Fibroblast of skin of right quadriceps (primary cell): Measurements from ENCODE around the gene POMP.
A peak's percentile ranks its signal among the peaks of the same experiment; 100 is the strongest.
"Not testable (repeated sequence)": the region's sequence is repeated elsewhere in the genome, so short reads cannot be mapped to it uniquely, and the experiment has no call there.

Experiments used
- DNase-seq: peaks from one replicate; pipeline ENCODE4 v3.0.0-alpha.2; 2013

The POMP gene

DNA sequence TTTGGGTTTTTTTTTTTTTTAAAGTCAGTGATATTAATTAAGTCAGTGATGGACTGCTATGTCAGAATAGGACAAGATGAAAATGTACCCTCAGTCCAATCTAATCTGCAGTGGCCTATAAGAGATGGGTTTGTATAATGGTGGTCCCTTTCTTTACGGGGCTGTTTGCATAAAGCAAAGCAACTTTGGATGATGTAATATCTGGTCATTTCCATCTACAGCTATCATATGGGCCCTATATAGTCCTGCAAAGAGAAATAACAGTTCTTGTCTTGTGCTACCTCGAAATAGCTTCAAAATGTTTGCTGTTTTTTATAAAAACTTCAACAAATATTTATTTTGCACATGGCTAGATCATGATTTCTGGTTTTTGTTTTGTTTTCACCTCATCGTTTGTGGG, 20.2 kb upstream of the POMP start:
- DNase-seq: no peak

DNA sequence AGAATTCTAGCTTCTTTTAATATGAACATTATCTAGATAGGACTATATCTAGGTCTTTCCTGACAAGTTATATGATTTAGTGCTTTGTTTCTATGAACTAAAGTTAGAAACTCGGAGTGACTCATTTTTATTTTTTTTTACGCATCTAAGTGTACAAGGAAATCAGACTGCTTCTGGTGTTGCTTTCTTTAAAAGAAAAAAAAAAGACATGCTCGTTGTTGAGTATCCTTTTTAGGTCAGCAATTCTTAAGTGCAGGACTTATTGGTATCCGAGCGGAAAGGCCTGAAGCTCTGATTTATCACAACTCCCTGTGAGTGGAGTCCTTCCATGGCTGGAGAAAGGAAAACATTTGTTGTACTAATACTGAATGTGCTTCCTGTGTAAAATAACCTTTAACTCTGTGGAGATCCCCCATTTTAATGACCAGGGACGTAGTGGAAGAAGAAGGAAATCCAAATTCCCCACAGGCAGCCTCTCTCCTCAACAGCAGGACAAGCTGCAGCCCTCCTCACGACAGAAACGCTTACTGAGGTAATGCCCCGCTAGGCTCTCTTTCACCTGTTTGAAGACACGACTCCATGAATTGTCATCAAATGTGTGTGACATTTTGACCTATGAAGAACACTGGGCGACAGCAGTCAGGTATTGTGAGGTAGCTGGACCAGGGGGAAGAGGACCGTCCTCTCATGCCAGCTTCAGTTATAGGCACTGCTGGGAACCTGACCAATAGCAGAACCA, 17.9 kb upstream of the POMP start:
- DNase-seq: no peak

DNA sequence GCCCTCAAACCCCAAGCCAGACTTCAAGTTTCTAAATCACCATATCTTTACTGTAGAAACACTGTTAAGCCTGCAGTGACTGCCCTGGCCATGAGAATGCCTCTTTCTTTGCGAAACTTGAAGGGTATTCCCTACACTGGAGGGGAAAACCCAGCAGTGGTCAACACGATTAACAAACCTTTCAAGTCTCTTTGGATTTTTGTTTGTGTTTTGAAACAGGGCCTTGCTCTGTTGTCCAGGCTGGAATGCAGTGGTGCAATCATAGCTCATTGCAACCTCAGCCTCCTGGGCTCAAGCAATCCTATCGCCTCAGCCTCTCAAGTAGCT, 17.4 kb upstream of the POMP start:
- DNase-seq: no peak

DNA sequence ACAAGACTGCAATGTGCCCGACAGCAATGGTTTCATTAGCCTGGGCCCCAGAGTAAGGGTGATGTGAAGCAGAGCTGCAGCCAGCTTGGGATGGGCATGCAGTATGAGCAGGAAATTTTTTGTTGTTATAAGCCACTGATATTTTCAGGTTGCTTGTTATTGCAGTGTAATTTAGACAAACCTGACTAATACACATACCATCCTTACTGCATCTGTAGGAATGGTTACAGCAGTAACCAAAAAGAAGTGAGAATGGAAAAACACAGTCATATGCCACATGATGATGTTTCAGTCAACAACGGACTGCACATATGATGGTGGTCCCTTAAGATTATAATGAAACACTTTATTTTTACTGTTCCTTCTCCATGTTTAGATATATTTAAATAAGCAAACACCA, 8.6 kb upstream of the POMP start:
- DNase-seq: no peak

DNA sequence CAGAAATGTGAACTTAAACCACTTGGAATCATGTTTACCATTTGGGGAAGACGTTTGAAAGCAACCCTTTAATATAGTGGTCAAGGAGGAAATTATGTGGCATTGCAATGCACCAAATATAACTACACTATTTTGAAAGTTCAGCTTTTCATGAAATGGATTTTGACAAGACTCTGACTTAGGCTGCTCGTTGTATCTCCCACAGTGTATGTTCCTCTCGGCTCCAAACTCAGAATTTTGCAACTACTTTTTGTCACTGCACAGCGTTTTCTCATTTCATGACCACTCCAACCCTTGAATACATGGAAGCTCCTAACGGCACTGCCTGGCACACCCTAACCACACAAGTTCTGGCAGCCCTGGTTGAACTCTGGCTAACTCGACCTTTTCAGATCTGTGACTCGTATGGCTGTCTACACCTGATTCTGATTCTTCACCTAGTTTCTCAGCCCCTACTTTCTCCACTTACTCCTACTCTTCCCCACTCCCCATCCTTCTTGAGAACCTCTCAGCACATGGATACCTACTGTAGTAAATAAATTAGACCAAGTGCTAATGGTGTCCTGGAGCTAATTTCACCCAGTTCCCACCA, 7.0 kb upstream of the POMP start:
- no peak for DNase-seq

DNA sequence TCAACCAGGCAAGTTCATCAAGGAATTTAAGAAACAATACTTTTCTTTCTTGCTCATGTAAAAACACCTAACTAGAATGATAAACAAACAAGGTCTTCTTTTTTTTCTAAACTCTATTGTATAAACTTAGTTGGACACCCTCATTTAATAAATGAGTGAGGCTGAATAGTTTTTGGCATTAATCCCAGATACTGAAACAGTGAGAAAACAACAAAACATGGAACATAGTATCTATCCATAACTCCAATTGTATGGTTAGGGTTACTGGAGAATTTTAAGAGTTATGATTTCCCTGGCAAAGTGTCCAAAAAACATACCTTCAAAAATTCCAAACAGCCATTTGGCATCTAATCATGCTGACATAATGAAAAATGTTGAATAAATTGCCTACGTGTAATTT, 5.8 kb upstream of the POMP start:
- DNase-seq: no peak

DNA sequence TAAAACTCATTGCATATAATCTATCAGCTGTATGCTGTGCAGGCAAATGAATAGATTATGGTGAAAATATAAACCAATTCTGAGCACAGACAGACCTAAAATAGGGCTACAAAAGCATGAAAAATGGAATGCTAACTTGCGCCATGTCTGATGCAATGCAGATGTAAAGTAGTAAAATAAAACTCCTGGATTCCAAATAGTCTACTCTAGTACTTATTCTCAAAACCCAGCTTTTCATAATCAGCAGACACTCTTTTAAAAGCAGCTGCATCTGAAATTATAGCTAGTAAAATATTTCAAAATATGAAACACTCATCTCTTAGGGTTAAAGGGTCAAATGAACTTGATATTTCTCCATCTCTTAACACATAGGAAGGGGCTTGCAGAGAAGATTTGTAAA, 4.7 kb upstream of the POMP start:
- DNase-seq: peak; percentile 65

DNA sequence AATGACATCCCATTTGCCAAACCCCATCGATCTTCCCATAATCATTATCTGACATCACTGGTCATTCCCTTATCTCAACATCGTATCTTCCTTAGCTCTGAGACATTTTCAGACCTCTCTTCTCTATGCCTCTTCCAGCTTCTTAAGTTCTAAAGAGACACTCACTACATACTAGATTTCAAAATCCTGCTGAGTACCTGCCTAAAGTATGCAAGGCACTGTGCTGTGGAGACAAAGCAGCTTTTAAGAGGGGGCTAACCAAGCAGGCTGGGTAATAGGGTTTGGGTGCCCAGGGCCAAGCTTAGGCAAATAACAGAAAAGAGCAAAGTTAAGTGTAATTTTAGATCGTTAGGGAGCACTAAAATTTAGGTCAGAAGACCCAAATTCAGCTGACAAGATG, 3.4 kb upstream of the POMP start:
- DNase-seq: peak; percentile 74

DNA sequence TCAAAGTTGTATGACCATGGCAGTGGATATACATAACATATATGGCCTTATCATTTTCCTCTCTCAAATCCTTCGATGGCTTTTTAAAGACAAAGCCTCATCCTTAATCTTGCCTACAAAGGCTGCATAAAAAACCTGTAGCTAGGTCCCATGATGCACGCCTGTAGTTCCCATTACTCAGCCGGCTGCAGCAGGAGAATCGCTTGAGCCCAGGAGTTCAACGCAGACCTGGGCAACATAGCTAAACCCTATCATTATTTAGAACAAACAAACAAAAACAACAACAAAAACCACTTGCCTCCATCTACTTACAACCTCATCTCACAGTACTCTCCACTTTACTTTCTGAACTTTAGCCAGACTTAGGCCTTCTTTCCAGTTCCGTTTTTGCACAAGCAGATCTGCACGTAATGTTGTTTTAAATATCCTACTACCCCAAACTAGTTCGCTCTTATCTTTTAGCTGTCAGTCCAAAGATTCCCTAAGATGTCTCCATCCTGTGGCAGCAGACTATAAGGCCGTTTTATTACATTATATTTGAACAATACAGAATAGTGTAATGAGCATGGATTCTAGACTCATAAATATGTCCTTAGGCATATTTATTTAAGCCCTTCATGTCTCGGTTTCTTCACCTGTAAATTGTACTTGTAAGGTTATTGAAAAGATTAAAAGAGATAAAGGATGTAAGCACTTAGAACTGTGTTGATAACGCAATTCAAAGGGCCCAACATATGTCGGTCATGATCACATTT, 969 bp upstream of the POMP start:
- peak; percentile 32 for DNase-seq

DNA sequence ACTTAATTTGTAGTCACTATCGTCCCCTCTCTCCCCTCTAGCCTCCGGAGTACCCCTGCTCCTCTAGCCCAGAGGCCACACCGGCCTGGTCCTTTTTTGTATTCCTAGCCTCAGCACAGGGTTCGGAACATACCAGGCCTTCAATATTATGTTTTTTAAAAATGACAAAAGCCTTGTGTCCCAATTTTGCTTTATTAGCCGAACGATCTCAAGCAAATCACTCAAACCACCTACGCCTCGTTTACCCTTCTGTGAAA, 463 bp upstream of the POMP start:
- peak; percentile 10 for DNase-seq

DNA sequence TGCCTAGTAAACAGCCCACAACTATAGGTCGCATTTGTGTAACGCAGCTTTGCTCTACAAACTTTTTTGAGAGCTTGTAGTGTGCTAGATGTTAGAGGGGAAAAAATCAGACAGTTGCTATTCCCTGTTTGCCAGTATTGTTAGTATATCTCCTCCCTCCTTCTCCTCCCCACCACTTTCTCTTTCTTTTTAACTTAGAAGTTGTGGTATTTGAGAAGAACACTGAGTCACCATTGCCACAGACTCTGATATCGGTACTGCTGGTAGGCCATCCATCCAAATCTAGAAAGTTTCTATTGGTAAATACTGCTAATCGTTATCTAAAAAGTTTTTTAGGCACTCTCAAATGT, 666 bp downstream of the POMP start:
- DNase-seq: peak; percentile 39

DNA sequence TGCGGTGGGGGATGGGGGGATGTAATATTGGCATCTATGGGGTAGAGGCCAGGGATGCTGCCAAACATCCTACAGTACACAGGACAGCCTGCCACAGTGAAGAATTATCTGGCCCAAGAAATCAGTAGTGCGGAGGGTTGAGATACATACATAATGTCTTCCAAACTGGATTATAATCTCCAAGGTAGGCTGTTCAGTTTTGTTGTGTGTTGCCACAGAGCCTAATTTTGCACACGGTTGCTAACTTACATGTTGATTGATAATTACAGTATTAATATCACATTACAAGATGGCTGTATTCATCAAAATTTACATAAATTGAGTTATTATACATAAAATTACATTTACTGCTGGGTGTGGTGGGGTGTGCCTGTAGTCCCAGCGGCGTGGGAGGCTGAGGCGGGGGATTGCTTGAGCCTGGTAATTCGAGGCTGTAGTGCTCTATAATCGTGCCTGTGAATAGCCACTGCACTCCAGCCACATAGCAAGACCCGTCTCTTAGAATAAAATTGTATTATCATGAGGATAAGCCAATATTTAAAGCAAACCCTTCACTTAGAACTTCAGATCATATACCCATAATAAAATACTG, 8.1 kb downstream of the POMP start:
- DNase-seq: no peak

DNA sequence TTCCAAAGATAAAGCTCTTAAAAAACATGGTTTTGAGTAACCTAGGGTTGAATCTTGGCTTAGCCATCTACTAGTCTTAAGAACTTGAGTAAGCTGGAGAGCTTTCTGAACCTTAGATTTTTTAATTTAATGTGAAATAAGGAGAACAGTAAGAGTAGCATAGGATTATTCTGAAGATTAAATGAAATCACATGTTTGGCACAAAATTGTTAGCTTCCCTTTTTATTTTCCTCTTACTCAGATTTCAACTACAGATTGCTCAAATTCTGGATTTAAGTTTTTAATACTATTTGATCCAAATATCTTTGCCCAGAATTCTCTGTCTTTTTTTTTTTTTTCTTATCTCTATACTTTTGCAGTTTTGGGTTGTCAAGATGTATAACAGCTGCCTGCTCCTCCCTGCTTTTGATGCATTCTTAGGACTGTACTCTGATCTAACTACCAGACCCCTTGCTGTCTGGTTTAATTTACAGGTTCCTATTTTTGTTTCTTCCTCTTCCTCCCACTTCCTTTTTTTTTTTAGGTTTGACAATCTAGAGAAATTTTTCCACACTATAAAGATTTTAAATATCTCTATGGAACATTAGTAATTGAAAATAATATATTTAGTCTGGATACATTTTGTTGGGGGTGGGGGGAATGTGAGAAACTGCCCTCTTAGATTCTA, 12.3 kb downstream of the POMP start:
- no peak for DNase-seq

DNA sequence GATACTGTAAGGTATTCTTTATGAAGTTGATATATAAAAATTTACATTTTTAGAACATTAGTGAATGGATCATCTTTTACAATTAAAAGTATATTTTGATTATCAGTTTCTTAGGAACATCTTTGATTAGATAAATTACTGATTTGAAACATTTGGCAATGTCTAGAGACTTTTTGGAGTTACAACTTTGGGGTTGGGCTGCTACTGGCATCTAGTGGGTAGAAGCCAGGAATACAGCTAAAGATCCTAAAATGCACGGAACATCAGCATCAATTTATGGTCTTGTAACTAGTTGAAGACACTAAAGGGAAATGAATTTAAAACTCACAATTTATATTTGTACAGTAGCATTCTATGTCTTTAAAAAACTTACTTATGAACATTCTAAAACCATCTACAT, 19.9 kb downstream of the POMP start:
- peak; percentile 4 for DNase-seq

DNA sequence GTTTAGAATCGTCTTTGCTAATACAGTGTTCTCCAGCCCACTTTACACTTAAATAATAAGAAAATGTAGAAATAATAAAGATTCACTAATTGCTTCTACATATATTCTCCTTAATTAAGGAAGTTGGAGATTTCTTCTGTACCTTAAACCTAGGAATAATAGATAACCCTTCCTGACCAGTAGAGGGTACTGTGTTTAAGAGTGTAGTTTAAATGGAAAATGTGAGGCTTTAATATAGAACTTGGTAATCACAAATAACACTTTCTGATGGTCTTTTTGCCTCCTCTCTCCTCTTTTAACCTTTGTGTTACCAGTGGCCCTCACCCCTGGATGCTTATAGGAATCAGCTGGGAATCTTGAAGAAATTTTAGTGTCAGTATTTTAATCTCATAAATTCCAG, 20.7 kb downstream of the POMP start:
- DNase-seq: peak; percentile 12

DNA sequence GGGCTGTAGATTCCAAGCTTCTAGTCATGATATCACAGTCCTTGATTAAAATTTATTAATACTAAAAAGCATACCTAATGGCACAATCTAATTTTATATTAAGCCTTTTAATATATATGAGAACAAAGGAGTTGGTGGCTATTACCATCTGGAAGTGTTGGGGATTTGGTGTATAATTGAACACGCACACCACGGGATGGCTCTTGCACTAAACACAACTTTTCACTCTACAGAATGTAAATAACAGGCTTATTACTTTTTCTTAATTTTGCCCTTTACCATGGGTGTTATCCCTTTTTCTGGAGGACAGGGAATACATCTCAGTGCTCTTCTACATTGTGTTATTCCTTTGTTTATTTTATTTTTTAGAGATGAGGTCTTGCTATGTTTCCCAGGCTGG, 21.6 kb downstream of the POMP start:
- no peak for DNase-seq

DNA sequence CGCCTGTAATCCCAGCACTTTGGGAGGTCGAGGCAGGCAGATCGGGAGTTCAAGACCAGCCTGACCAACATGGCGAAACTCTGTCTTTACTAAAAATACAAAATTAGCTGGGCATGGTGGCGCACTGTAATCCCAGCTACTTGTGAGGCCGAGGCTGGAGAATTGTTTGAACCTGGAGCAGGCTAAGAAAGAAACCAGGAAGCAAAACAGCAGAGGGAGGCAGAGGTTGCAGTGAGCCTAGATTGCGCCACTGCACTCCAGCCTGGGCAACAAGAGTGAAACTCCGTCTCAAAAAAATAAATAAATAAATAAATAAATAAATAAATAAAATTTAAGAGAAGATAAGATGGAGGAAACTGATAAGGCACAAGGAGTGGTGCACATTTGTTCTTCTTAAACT, 24.2 kb downstream of the POMP start:
- DNase-seq: not testable (repeated sequence)

DNA sequence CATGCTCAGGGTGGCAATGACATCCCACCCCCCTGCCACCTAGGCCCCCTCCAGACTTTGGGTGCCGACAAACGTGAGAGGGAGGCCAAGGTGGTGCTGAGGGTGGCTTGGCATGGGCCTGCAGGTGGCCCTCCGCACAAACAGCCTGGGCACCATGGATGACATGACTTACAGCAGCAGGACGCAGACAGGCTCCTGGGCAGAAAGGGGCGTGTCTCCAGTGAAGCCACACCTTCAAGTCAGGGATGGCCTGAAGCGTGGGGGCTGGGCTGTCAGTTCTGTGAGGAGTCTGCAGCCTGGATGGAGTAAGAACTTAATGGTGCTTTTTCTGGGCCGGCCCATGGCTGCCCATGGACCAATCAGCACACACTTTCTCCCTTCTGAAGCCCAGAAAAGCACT, 25.3 kb downstream of the POMP start:
- no peak for DNase-seq

DNA sequence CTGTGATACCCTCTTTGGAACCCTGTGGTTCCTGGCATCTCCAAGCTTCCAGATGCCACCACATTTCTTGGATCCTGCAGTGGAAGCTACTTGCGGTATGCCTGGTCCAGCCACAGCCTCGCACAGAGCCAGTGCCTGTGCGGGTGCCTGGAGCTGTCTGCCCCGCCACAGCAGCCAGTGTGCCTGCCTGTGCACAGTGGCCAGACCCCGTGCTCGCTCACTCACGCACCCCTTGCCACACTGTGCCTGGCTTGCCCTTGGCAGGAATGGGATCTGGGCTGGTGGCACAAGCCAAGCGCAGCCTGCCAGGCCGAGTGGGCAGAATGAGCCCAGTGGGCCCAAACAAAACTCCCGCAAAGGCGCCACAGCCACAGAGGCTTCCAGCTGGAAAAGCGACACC, 26.2 kb downstream of the POMP start:
- no peak for DNase-seq

DNA sequence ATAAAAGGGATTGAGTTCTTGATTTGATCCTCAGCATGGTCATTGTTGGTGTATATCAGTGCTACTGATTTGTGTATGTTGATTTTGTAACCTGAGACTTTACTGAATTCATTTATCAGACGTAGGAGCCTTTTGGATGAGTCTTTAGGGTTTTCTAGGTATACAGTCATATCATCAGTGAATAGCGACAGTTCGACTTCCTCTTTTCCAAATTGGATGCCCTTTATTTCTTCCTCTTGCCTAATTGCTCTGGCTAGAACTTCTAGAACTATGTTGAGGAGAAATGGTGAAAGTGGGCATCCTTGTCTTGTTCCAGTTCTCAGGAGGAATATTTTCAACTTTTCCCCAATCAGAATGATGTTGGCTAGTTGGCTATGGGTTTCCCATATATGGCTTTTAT, 27.0 kb downstream of the POMP start:
- DNase-seq: no peak

DNA sequence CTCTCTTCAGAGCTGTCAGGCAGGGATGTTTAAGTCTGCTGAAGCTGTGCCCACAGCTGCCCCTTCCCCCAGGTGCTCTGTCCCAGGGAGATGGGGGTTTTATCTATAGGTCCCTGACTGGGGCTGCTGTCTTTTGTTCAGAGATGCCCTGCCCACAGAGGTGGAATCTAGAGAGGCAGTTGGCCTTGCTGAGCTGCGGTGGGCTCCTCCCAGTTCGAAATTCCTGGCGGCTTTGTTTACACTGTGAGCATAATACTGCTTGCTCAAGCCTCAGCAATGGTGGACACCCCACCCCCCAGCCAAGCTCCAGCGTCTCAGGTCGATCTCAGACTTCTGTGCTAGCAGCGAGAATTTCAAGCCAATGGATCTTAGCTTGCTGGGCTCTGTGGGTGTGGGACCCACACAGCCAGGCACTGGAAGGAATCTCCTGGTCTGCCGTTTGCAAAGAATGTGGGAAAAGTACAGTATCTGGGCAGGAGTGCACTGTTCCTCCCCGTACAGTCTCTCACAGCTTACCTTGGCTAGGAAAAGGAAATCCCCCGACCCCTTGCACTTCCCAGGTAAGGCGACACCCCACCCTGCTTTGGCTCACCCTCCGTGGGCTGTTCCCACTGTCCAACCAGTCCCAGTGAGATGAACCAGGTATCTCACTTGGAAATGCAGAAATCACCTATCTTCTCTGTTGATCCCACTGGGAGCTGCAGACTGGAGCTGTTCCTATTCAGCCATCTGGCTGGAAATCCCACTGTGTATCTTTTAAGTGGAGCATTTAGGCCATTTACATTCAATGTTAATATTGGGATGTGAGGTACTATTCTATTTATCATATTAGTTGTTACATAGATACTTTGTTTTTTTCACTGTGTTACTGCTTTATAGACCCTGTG, 34.9 kb downstream of the POMP start:
- peak; percentile 52 for DNase-seq

DNA sequence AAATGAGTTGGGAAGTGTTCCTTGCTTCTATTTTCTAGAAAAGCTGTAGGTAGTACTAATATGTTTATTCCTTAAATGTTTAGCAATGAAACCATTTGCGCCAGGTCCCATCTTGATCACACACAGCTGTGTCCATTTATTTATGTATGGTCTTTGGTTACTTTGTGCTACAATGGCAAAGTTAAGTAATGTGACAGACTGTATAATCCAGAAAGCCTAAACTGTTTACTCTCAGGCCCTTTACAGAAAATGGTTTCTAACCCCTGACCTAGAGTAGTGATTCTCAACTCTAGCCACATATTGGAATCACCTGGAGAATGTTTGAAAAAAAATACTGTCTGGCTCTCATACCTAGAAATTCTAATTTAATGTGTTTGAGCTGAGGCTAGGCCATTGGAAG, 38.5 kb downstream of the POMP start:
- DNase-seq: no peak

DNA sequence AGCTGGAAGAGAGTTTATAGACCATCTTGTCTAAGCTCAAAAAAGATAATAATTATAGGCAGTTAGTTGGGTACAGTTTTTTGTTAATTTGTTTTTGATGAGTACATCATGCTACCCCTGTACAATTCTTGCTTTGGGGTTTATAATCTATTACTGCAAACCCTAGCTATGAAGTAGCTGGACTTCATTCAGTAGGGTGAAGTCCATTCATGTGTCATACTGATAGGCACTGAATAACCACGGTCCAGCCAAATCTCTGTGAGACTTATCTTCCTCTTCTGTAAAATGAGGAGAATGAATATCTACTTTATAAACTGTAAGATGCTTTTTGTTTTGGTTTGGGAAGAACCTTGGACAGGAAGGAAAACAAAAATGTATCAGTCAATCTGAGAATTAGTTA, 40.3 kb downstream of the POMP start:
- no peak for DNase-seq
